NT2/D1 (cell line): ENCODE results near the gene FAF2.

Source experiments
- DNase-seq: peaks from one replicate; pipeline ENCODE4 v3.0.0-alpha.2; 2011; ENCODE audit warnings: low read depth, low spot score
- H3K27me3 ChIP-seq: 2 replicates; pipeline ENCODE4 v1.6.0; 2011; ENCODE audit warnings: mild to moderate bottlenecking; ENCODE audit not compliant: insufficient read length, insufficient read depth
- H3K36me3 ChIP-seq: 2 replicates; pipeline ENCODE4 v1.6.1; 2011; ENCODE audit warnings: mild to moderate bottlenecking, low read length, mixed read lengths; ENCODE audit not compliant: insufficient read depth, insufficient read length
- H3K4me1 ChIP-seq: 2 replicates; pipeline ENCODE4 v1.5.1; 2011; ENCODE audit not compliant: insufficient read depth, insufficient read length
- H3K4me3 ChIP-seq: 2 replicates; pipeline ENCODE4 v1.5.1; 2011; ENCODE audit warnings: low read depth; ENCODE audit not compliant: insufficient read length
- H3K9ac ChIP-seq: 2 replicates; pipeline ENCODE4 v1.6.0; 2011; ENCODE audit warnings: low read depth; ENCODE audit not compliant: insufficient read length
- H3K9me3 ChIP-seq: 2 replicates; pipeline ENCODE4 v1.5.1; 2011; ENCODE audit warnings: mild to moderate bottlenecking, low read length; ENCODE audit not compliant: insufficient read depth
- SUZ12 ChIP-seq: IDR thresholded peaks from 2 replicates; pipeline ENCODE4 v1.6.1; 2011; ENCODE audit not compliant: insufficient read length, insufficient read depth; ENCODE audit errors: extremely low read depth
- YY1 ChIP-seq: IDR thresholded peaks from 2 replicates; pipeline ENCODE4 v1.6.1; 2011; ENCODE audit not compliant: insufficient read length, insufficient read depth
- ZNF274 ChIP-seq: IDR thresholded peaks from 2 replicates; pipeline ENCODE4 v1.6.1; 2011; ENCODE audit warnings: mild to moderate bottlenecking, low read depth, low read length

The FAF2 gene

DNA sequence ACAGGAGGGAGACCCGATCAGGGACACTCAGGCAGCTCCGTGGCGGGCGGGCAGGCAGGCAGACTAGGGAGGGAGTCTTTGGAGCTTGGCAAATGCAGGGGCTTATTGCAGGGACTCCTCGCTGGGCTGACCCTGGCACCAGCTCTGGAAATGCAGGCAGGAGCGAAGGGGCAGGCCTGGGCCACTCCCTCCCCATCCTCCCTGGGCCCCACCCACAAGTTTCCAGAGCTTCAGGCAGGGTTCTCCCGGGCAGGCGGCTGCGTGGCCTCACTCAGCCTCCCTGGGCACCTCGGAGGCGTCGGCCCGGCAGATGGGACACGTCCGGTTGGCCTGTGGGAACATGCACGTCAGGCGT, 80.6 kb downstream of the FAF2 start:
- DNase-seq = no peak
- H3K9ac ChIP-seq = no peak overlapping the region
- H3K4me3 ChIP-seq = no peak overlapping the region
- H3K4me1 ChIP-seq = peaks cover 10% of the 10 kb centered on the region
- peaks cover 48% of the 10 kb centered on the region for H3K36me3 ChIP-seq
- no peaks in the 10 kb centered on the region for H3K9me3 ChIP-seq
- no peaks in the 10 kb centered on the region for H3K27me3 ChIP-seq
- TF ChIP-seq SUZ12 (no peak), YY1 (no peak), ZNF274 (no peak)

DNA sequence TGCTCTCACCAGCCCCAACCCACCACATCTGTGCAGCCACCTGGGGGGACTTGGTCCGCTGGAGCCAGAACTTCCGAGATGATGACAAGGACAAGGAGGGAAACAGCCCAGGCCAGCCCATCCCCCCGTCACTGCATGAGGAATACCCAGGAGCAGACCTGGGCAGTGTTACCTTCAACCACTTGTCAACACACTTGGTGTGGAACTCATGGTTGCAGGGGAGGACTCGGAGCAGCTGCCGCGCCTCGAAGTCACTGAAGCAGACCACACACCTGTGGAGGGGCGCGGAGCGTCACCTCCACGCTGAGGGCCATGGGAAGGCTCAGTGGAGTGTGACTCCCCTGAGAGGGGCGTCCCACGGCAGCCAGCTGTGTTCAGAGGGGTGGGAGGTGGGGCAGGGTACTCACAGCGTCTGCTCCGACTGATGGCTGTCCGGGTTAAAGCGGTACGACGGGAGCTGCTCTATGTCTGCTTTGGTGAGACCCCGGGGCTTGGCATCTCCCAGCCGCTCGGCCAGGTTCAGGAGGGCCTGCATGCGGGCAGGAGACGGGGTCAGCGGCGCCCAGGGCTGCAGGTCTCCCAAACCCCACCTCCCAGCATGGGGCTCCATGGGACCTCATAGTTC, 81.0 kb downstream of the FAF2 start:
- Histone ChIP-seq H3K27me3 (no peaks in the 10 kb centered on the region), H3K4me3 (no peak overlapping the region), H3K36me3 (peaks cover 51% of the 10 kb centered on the region), H3K4me1 (peaks cover 13% of the 10 kb centered on the region), H3K9ac (no peak overlapping the region), H3K9me3 (no peaks in the 10 kb centered on the region)
- no peak for TF ChIP-seq ZNF274
- TF ChIP-seq SUZ12 = no peak
- no peak for TF ChIP-seq YY1
- DNase-seq = no peak

DNA sequence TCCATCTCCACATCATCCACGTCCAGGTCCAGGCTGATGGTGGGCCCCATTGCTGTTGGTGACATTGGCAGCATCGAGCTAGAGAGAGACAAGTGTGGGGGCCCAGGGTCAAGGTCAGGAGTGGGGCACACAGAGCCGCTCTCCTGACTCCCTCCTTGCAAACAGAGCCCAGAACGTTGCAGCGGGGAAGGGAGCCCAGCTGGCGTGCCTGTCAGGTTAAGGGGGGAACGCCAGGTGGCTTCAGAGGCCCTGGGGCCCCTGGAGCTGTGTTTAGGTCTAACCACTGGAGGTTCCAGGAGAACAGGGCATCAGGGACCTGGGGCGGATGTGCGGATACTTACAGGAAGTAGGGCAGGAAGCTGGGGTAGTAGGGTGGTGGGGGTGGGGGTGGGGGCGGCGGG, 81.6 kb downstream of the FAF2 start:
- no peak for DNase-seq
- H3K4me1 ChIP-seq = peaks cover 13% of the 10 kb centered on the region
- no peak for TF ChIP-seq ZNF274
- no peak for TF ChIP-seq YY1
- TF ChIP-seq SUZ12 = no peak
- H3K27me3 ChIP-seq = no peaks in the 10 kb centered on the region
- H3K9ac ChIP-seq = no peak overlapping the region
- no peaks in the 10 kb centered on the region for H3K9me3 ChIP-seq
- peaks cover 56% of the 10 kb centered on the region for H3K36me3 ChIP-seq
- H3K4me3 ChIP-seq = no peak overlapping the region

DNA sequence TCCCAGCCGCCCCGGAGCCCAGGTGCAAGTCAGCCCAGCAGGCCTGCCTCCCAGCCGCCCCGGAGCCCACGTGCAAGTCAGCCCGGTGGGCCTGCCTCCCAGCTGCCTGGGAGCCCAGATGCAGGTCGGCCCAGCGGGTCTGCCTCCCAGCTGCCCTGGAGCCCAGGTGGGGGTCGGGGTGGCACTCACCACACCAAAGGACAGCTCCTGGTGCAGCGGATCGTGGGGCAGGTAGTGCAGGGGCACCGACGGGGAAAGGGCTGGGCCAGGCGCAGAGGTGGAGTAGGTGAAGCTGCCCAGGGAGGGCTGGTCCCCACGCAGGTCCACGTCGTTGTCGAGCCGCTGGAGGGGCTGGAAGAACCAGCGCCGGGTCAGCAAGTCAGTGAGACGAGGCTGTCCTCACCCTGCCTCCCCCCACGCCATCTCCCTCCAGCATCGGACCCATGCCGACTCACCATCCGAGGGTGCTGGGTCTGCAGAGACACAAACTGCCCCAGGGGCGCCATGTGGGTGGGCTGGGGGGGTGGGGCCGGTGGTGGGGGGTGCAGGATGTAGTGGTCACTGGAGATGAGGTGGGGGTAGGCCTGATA, 82.3 kb downstream of the FAF2 start:
- Histone ChIP-seq H3K4me1 (peaks cover 18% of the 10 kb centered on the region), H3K36me3 (peaks cover 63% of the 10 kb centered on the region), H3K4me3 (no peak overlapping the region), H3K27me3 (no peaks in the 10 kb centered on the region), H3K9me3 (no peaks in the 10 kb centered on the region), H3K9ac (no peak overlapping the region)
- no peak for TF ChIP-seq ZNF274
- TF ChIP-seq SUZ12 = no peak
- no peak for TF ChIP-seq YY1
- no peak for DNase-seq

DNA sequence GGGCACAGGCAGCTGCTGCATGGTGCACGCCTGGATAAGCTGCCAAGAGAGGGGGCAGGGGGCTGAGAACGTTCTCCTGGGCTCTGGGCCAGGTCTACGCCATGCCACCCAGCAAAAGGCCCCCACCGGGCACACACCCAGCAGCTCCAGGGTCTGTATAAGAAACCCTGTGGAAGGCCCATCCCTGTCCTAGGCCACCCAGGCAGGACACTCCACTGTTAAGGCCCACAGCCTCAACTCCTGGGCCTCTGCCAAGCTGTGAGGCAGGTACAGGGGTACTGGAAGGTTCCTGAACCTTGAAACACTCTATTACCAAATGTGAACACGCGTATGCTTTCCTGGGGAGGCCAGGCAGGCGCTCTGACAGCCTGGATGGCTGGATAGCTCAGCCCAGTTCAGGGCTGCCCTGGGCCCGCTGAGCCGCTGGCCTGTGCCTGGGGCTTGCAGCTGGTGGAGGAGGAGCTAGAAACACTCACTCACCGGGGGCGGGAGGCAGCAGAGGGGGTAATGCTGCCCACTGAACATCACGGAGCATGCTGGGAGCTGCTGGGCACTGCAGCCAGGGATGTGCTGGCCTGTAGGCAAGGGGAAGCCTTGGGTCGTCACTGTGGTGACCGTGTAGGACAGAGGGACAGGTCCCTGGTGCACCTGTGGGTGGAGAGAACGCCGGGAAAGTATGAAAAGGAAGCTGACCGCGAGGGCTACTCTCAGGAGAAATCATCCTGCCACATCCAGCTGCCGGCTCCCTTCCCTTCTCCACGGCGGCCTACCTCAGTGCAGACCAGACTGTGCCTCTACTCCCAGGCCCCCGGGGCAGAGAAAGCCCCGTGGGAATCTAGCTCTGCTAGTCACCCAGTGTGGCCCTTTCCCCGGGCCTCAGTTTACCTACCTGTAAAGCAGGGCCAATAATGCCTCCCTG, 83.1 kb downstream of the FAF2 start:
- Histone ChIP-seq H3K9me3 (no peaks in the 10 kb centered on the region), H3K4me3 (no peak overlapping the region), H3K4me1 (peaks cover 20% of the 10 kb centered on the region), H3K36me3 (peaks cover 64% of the 10 kb centered on the region), H3K27me3 (no peaks in the 10 kb centered on the region), H3K9ac (peak overlapping the region; percentile 42)
- TF ChIP-seq YY1 (no peak), ZNF274 (no peak), SUZ12 (no peak)
- no peak for DNase-seq

DNA sequence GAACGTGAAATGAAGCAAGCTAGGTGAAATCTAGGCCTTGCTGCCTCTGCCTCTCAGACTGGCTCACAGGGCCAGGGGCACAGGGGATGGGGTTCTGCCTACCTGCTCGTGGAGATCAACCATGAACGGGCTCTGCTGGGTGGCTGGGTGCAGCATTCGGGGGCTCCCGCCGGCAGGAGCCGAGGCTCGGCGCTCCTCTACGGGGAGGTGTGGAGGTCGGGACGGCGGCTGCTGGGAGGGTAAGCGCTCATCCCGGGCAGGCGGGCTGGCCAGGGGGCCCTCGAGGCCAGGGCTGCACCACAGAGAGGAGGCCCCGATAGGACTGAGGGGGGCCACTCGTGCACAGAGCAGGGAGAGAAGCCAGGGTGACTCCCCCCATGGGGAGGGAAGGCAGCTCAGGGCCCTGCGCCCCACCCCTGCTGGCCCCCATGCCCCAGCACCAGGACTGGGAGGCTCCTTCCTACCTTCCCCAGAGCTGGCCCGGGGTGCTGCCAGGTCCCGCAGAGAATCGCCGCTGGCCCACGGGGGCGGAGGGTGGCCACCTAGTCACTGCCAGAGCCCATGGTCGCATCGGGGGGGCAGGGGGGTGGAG, 83.8 kb downstream of the FAF2 start:
- Histone ChIP-seq H3K36me3 (peaks cover 63% of the 10 kb centered on the region), H3K9me3 (no peaks in the 10 kb centered on the region), H3K9ac (no peak overlapping the region), H3K4me1 (peaks cover 20% of the 10 kb centered on the region), H3K27me3 (no peaks in the 10 kb centered on the region), H3K4me3 (no peak overlapping the region)
- no peak for DNase-seq
- TF ChIP-seq SUZ12 = no peak
- no peak for TF ChIP-seq YY1
- no peak for TF ChIP-seq ZNF274

DNA sequence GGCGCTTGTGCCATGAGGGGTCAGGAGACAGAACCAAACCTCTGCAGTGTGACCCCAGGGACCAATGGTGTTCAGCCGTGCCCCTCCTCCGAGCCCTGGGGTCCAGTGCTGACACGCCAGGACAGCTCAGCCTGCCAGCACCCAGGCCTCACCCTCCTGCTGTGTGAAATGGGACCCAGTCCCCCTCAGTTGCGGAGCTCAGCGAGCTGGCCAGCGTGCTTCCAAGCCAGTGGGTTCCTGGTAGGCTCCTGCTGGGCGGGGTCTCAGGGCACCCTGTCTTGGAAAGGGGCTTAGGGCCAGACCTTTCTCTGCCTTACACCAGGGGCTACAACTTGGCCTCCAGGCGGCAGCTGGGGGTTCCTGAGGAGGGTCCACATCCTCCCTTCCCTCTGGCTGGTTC, 84.6 kb downstream of the FAF2 start:
- no peak overlapping the region for H3K9ac ChIP-seq
- H3K4me1 ChIP-seq = peaks cover 20% of the 10 kb centered on the region
- H3K9me3 ChIP-seq = no peaks in the 10 kb centered on the region
- peaks cover 56% of the 10 kb centered on the region for H3K36me3 ChIP-seq
- TF ChIP-seq SUZ12 = no peak
- TF ChIP-seq YY1 = no peak
- no peak for TF ChIP-seq ZNF274
- no peak overlapping the region for H3K4me3 ChIP-seq
- H3K27me3 ChIP-seq = no peaks in the 10 kb centered on the region
- no peak for DNase-seq

DNA sequence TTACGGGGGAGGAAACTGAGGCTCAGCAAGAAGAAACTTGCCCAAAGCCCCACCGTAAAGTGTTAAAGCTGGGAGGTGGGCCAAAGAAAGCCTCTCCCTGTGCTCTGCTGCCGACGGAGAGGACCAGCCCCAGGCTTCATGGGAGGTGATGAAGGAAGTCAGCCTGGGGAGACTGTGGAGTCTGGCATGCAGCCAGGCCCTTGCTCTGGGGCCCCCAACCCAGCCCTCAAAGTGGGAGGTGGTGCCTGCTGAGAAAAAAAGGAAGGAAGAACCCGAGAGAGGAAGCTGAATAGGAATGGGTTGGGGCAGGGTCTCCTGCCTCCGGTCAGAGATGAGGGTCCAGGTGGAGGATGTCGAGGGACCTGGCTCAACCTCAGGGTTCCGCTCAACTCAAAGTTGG, 85.2 kb downstream of the FAF2 start:
- Histone ChIP-seq H3K4me1 (peaks cover 17% of the 10 kb centered on the region), H3K27me3 (no peaks in the 10 kb centered on the region), H3K9ac (no peak overlapping the region), H3K36me3 (peaks cover 50% of the 10 kb centered on the region), H3K4me3 (no peak overlapping the region), H3K9me3 (no peaks in the 10 kb centered on the region)
- DNase-seq = no peak
- no peak for TF ChIP-seq ZNF274
- TF ChIP-seq YY1 = no peak
- no peak for TF ChIP-seq SUZ12
